HG03521 (cell line): ENCODE results near the gene STK4.
A peak's percentile ranks its signal among the peaks of the same experiment; 100 is the strongest.

Experiments used
- ATAC-seq: cut with Tn5 transposase; IDR thresholded peaks from one replicate; pipeline ENCODE4 v1.9.1; 2021; ENCODE audit warnings: mild to moderate bottlenecking, moderate library complexity; ENCODE audit not compliant: unreplicated experiment

STK4 gene

DNA sequence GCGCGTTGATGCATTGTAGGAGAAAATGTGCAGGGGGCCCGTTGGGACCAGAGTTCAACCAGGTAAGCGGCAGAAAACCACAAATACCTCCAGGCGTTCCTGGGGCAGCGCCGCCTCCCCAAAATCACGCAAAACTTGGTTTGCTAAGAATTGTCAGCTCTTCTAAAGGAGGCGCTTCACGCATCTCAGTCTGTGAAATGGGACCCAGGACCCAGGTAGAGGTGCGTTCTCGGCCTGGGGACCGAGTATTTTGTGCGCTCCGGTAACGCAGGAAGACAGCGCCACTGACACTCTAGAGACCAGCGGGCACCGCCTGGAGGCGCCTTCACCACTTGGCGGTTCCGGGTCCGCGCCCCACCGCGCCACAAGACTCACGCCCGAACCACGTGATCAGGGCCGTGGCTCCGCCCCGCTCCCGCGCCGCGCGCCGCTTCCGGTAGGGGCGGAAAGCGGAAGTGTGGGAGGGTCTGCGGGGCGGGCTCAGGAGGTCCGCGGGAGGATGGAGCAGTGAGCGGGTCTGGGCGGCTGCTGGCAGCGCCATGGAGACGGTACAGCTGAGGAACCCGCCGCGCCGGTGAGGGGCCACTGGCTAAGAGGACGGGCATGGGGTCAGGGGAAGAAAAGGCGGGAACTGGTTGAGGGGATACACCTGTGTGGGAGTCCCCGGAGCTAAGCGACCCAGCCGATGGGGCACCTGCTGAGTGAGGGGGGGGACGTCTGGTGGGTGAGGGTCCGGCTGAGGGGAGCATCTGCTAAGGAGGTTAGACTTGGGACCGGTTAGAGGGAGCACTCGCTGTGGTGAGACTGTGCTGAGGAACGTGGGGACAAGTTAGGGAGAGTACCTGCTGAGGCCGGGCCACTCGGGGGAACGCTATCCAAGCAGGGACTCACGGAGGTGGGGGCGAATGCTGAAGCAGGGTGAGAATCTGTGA, at the start of gene STK4:
TSS of gene STK4 (plus strand) at position 483 of the 932 bp plus-strand sequence. CDS start at position 540, 57 bp downstream.
- peak; percentile 79 for ATAC-seq

DNA sequence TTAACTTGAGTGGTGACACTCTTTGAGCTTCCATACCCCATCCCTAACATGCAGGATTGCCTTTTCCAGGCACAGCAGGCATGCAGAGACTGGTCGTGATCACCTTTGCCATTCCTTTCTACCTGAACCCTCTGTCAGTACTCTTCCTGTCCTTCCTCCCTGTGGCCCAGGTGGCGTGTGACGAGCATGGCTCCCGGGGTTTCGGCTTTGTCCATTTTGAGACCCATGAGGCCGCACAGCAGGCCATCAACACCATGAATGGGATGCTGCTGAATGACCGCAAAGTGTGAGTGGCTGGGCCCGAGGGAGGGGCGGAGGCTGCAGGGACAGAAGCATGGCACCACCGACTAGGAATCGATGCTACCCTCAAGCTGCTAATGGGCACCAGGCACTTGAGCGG, 49.7 kb upstream of the STK4 start:
- ATAC-seq = no peak

DNA sequence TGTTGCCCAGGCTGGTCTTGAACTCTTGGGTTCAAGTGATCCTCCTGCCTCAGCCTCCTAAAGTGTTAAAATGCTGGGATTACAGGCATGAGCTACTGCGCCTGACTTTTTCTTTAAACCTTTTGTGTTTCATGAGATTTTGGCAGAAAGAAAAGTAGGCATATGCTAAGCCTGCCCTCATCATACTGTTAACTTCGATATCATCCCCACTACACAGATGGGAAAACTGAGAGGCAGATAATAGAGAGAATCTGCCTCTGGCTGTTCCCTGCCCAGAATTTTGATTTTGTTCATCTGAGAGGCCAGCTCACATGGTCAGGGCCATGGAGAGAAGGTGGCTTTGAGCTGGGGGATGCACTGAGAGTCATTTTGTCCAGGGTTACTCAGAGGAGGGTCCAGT, 48.9 kb upstream of the STK4 start:
- no peak for ATAC-seq

DNA sequence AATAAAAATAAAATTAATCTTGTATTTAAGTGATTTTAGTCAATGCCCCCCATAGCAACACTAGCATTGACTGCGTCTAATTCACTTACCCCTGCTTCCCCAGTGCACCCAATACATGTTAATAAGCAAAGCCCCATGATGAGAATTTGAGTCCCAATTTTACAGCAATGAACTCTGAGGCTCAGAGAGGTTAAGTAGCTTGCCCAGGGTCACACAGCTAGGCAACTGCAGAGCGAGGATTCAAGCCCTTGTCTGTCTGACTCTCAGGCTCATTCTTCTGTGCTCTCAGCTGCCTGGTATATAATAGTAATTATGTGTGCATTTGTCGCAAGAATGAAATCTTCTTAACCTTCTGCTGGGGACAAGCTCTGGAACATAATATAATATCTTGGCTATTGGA, 48.0 kb upstream of the STK4 start:
- no peak for ATAC-seq

DNA sequence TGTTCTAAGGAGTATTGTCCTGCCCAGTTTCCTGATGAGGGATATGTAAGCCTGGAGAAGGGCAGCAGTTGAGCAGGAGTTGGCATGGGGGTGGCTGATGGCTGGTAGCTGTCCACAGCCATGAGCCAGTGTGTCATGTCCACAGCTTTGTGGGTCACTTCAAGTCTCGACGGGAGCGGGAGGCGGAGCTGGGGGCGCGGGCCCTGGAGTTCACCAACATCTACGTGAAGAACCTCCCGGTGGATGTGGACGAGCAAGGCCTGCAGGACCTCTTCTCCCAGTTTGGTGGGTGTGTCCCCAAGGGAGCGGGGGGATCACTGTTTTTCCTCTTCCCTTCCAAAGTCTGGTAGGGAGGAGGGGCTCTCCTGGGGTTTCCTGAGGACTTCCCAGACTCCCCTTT, 47.6 kb upstream of the STK4 start:
- ATAC-seq = no peak

DNA sequence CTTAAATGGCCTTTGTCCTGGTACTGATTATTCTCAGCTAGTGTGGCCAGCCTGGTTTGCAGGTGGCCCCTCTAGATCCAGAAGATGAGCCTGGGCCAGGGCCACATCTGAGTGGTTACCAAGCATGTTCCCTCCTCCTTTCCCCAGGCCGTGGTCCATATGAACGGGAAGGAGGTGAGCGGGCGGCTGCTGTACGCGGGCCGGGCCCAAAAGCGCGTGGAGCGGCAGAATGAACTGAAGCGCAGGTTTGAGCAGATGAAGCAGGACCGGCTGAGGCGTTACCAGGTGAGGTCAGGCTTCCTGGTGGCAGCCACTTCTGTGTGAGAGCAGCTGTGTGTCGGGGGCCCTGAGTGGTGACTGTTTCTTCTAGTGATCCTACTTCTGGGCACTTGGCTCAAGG, 44.9 kb upstream of the STK4 start:
- ATAC-seq = no peak

DNA sequence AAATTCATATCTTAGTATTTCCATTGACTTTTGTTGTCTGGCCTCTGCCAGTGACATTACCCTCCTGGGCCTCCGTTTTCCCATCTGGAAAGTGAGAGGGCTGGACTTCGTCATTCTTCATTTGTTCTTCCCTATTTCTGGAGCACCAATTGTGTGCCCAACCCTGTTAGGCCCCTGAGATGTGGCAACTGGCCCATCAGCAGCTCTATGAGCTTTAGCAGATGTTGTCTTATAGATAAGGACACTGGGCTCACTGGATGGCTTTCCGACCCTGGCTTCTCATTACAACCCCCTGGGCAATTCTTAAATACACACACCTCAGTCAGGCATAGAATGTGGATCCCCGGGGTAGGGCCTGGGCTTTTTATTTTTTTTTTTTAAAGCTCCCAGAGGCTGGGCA, 41.8 kb upstream of the STK4 start:
- no peak for ATAC-seq

DNA sequence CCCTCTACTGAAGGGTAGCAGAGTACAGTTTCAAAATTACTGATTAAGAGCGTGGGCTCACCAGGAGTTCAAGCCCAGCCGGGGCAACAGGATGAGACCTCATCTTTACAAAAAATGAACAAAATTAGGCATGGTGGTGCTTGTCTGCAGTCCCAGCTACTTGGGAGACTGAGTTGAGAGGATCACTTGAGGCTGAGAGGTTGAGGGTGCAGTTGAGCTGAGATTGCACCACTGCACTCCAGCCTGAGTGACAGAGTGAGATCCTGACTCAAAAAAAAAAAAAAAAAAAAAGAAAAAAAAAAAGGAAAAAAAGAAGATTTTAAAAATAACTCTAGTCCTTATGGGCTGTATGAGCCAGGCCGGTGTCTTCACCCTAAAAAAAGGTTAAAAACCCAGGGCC, 37.7 kb upstream of the STK4 start:
- no peak for ATAC-seq

DNA sequence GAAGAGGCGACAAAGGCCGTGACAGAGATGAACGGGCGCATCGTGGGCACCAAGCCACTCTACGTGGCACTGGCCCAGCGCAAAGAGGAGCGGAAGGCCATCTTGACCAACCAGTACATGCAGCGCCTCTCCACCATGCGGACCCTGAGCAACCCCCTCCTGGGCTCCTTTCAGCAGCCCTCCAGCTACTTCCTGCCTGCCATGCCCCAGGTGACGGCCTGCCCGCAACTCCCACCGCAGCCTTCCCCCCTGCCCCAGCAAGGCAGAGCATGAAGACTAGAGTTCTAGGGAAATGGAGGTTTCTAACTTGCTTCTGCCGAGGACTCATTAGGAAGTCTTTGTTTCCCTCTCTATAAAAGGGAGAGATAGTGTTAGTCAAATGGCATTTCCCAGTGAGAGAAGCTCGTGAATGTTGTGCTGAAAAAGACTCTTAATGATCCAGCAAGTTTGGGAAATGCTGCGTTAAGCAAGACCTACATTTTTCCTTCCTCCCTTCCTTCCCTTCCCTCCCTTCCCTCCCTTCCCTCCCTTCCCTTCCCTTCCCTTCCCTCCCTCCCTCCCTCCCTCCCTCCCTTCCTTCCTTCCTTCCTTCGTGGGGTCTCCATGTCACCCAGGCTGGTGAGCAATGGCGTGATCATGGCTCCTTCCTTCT, 35.7 kb upstream of the STK4 start:
- no peak for ATAC-seq

DNA sequence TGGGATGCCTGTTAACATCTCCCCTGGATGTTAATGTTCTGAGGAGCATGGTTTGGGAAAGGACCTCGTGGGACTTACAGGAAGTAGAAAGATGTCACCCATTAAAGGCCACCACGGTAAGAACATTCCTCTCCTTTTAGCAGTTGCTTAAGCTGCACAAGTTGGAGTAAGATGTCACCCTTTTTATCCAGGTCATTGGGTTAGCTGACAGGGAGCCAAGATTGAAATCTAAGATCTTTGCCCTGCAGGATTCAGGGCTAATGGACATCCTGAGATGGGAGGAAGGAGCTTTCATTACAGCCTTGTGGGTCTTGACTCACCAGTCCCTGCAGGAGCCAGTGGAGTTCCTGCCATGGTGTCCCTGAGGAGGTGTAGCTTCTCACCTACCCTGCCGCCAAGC, 34.4 kb upstream of the STK4 start:
- ATAC-seq = no peak

DNA sequence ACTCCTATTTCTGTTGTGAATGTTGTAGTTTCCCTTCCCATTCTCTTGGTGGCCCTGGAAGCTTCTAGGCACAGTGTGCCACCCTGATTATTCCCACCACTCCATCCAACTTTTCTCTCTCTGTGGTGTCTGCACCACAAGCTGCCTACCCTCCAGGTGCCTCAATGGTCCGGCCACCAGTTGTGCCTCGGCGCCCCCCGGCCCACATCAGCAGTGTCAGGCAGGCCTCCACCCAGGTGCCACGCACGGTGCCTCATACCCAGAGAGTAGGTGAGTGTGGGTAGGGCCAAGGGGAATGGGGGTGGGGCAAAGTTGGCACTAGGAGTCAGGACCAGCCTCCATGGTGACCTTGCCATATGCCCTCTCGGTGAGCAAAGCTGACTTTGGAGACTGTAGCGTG, 33.4 kb upstream of the STK4 start:
- ATAC-seq = no peak

DNA sequence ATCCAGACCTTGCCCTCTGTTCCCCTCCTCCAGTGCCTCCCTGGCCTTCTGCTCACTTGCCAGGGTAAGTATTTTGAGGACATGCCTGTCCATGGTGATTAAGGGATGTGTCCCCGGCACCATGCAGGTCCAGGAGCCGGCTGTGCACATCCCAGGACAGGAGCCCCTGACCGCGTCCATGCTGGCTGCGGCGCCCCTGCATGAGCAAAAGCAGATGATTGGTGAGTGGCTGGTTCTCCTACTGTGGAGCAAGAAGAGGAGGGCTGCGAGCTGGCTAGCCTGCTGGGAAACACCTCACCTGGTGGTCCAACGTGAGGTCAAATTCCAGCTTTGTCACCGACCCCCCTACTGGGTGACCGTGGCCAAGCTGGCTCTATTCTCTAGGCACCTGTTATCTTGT, 29.8 kb upstream of the STK4 start:
- ATAC-seq = no peak

DNA sequence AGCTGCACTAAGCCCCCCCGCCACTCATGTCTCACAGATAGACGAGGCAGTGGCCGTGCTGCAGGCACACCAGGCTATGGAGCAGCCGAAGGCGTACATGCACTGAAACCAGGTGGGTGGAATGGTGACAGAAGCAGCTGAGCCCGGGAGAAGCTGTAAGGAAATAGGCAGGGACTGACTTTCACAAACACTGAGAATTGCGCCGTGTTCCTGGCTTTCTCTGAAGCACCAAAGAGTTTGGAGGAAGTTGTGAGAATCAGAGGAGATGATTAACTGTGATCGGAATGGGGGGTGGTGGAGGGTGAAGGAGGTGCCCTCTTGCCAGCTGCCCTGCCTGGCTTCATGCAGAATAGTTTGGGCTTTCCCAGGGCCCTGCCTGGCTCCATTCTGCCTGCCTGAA, 27.7 kb upstream of the STK4 start:
- ATAC-seq = no peak

DNA sequence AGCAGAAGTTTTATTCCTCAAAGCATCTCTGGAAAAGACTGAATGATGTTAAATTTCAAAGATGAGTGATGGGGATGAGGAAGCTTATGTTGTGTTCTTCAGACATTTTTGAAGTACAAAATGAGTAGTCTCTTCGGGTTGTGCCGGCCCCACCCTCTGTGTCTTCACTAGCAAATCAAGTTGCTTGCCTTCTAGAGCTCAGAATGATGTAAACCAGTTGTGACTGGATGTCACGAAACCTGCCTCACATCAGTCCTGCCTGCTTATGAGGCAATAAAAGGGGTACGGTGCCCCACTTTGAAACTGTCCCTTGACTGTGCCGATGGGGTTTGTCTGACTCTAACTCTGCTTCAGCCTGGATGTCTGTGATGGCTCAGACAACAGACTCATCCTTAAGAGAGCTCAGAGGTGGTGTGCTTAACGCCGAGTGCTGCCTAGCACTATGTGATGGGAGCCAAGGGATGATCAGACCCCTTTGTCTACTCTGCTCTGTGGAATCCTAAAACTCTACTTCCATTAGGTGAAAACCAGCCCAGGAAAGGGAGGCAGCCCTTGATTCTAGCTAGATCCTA, 25.1 kb upstream of the STK4 start:
- no peak for ATAC-seq

DNA sequence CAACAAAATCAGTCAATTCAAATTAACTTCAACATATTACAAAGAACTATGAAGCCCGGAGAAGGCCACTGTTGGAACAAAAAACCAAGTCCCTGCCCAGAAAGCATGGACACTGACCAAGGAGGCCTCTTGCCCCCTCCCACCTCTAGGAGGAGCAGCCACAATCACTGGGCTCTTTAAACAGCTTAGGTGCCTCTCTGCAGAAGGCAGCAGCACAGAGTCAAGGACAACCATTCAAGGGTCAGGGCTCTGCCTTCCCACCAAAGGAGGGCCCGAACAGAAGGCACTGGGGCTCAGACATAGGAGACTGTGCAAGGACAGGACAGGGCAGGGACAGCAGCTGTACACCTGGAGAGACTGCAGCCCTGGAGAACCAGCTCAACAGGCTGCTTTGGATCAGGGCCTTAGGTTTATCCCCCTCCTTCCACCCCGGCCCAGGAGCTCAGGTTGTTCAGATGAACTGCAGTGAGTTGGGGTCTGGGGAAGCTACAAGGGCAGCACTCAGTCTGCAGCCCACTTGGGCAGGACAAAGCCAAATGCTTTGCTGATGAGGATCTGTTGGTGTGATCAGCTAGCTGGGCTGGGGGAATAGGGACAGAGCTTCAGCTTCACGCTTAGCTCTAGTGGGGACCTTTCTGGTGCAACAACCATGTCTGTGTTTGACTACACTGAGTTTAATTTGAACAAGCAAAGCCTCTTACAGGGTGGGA, 23.9 kb upstream of the STK4 start:
- ATAC-seq = no peak

DNA sequence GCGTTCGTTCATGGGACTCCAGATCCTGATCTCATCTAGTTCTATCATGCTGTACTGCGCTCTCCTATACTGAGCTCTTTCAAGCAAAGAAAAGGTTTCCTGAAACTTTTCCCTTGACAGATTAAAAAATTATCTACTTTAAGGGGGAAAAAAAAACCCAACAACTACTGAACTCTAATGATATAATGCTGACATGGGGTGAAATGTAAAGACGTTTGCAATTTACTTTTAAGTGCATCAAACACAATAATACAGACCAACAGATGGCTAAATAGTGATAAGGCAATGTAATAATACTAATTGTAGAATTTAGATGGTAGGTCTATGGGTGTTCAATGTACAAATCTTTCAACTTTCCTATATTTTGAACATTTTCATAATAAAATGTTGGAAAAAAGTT, 22.5 kb upstream of the STK4 start:
- no peak for ATAC-seq

DNA sequence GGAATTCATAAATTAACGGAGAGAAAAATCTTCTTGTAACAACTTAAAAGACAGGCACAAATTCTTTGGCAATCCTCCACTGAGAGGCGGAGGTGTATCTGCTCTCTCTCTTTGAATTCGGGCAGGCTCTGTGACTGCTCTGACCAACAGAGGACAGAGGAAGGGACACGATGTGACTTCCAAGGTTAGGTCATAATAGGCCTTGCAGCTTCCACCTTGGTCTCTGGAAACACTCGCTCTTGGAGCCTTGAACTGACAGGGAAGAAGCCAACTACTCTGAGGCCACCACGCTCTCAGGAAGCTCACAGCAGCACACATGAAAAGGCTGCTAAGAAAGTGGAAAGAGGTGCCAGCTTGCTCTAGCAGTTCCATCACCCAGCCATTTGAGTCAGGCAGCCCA, 21.1 kb upstream of the STK4 start:
- ATAC-seq = no peak

DNA sequence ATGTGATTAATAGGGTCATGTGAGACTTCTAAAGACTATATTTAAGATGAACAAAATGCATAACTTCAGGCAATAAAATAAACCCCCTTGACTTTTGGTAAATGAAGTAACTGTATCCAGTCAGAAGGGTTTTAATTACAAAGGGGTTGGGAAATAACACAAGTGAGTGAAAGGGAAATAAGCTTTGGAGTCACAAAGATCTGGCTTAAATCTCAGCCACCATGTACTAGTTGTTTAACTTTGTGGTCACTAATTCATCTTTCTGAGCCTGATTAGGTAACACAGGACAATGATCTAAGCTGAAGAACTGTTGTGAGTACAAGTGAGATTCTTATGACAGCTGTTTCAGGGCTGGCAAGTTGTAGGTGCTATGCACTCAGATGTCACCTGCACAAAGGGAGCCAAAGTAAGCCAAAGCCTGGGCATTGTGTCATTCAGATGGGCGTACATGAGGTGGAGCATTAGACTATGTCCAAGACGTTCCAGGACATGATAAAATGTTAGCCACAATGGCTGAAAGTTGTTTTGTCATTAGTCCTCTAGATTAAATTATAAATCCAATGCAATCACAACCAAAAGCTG, 19.9 kb upstream of the STK4 start:
- ATAC-seq = no peak

DNA sequence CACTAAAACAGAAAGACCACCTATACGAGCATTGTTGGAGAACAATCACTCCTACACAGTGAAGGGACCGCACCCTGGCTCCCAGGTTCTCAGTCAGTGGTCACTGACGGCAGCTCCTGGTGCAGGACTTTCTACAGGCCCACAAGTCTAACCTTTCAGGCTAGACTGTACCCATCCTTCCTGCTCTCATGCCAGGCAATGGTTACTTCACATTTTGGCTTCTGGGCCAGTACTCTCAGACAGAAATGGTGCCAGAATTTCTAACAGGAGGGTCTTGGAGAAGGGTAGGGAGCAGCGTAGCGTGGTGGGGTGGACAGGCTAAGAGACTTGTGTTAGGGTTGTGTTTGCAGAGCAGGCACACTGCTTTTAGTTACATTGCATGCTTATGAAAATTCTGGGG, 18.2 kb upstream of the STK4 start:
- ATAC-seq = no peak

DNA sequence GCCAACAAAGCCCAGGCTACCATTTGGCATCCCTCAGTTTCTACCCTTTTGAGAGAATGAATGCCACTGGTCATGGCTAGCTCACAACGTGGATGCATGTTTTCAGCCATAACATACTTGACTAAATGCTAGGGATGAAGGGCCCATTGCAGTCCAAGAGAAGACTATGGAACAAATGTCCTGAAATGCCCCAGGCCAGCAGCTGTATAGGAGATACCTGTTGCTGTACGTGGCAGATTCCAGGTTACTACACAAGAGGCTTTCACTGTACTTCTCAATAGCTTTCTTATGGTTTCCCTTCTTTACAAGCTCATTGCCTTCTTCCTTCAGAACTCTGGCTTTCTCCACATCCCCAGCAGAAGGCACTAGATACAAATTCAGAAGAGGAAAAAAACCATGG, 17.8 kb upstream of the STK4 start:
- ATAC-seq = no peak

DNA sequence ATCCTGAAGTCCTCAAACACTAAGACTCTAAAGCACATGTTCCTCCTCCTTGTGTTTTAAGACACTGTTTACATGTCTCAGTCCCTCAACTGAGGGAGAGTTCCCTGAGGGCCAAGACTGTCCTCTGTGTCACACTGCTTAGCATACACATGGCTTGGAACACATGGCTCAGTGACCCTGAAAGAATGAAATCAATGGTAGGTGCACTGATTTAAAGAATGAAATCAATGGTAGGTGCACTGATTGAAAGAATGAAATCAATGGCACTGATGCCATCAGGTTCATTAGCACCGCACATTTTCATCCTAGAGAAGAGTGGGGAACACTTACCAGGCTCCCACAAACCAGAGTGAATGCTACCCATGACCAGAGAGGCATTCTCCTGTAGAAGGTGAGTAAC, 15.9 kb upstream of the STK4 start:
- ATAC-seq = no peak
